K562 (cell line): ENCODE measurements around the gene RAB7A. TPM values are rescaled to one million over a fixed set of nuclear protein-coding genes. Genes with fewer than 3 reads are reported as not detected.

Source experiments
- BMI1 ChIP-seq: fragments of 150-350 bp; IDR thresholded peaks from 2 replicates; pipeline ENCODE4 v1.6.1; 2014; ENCODE audit warnings: low read length
- BRCA1 ChIP-seq, 2 experiments: fragments of 450-650 bp in 1 of 2; sonication (generic) in 1 of 2; formaldehyde crosslinking in 1 of 2; IDR thresholded peaks; 2 replicates each; pipeline versions ENCODE4 v1.5.0 to v1.6.1; 2017 to 2020; ENCODE audit warnings: mild to moderate bottlenecking in 1 of 2, missing genetic modification reagents in 1 of 2
- CHD4 ChIP-seq: fragments of 200-600 bp; sonication (generic); IDR thresholded peaks from 3 replicates; pipeline ENCODE4 v1.6.1; 2012; ENCODE audit warnings: low read depth, mild to moderate bottlenecking, mixed read lengths, low read length, inconsistent platforms; ENCODE audit not compliant: insufficient read depth, insufficient replicate concordance, poor library complexity, severe bottlenecking
- CTBP1 ChIP-seq: fragments of 450-650 bp; IDR thresholded peaks from 2 replicates; pipeline ENCODE4 v1.6.1; 2016; ENCODE audit warnings: borderline replicate concordance
- ELF2 ChIP-seq: fragments of 250-450 bp; sonication (Bioruptor Pico); IDR thresholded peaks from 2 replicates; pipeline ENCODE4 v1.5.0; 2021; ENCODE audit warnings: mild to moderate bottlenecking
- HNRNPH1 ChIP-seq: fragments of 200-400 bp; formaldehyde crosslinking; optimal IDR thresholded peaks from 2 replicates; pipeline ENCODE3; 2017; ENCODE audit warnings: low read depth, mild to moderate bottlenecking, low read length, moderate library complexity
- LEF1 ChIP-seq: fragments of 450-650 bp; IDR thresholded peaks from 2 replicates; pipeline ENCODE4 v1.6.1; 2016; ENCODE audit warnings: mild to moderate bottlenecking
- MAFG ChIP-seq: fragments of 450-650 bp; conservative IDR thresholded peaks from 2 replicates; pipeline ENCODE4 v1.6.1; 2016; ENCODE audit warnings: missing genetic modification characterization, missing compliant biosample characterization
- MAFK ChIP-seq: IDR thresholded peaks from 2 replicates; pipeline ENCODE4 v1.6.1; 2011; ENCODE audit warnings: low read length, improper control_type of control experiment
- MCM2 ChIP-seq: fragments of 450-650 bp; IDR thresholded peaks from 2 replicates; pipeline ENCODE4 v1.6.1; 2017; ENCODE audit warnings: low read depth, mild to moderate bottlenecking
- NCOA4 ChIP-seq: fragments of 450-650 bp; IDR thresholded peaks from 2 replicates; pipeline ENCODE4 v1.6.1; 2018; ENCODE audit warnings: mild to moderate bottlenecking; ENCODE audit not compliant: partially characterized antibody
- NFE2L1 ChIP-seq: fragments of 450-650 bp; IDR thresholded peaks from 2 replicates; pipeline ENCODE4 v1.6.1; 2016; ENCODE audit warnings: missing genetic modification characterization, low read depth, mild to moderate bottlenecking, missing compliant biosample characterization, moderate library complexity, borderline replicate concordance
- NUFIP1 ChIP-seq: fragments of 450-650 bp; IDR thresholded peaks from 2 replicates; pipeline ENCODE4 v1.6.1; 2018; ENCODE audit not compliant: partially characterized antibody
- POLR2A ChIP-seq: fragments of 450-650 bp; conservative IDR thresholded peaks from 2 replicates; pipeline ENCODE4 v1.6.1; 2016
- POLR3A ChIP-seq: IDR thresholded peaks from 2 replicates; pipeline ENCODE4 v1.6.1; 2011; ENCODE audit warnings: borderline replicate concordance, mild to moderate bottlenecking, moderate library complexity; ENCODE audit not compliant: insufficient read length, insufficient read depth; ENCODE audit errors: extremely low read depth
- PURB ChIP-seq: sonication (generic); formaldehyde crosslinking; IDR thresholded peaks from 2 replicates; pipeline ENCODE4 v1.9.0; 2021; ENCODE audit warnings: low read depth, mild to moderate bottlenecking, missing genetic modification reagents
- SAFB ChIP-seq: fragments of 200-400 bp; formaldehyde crosslinking; IDR thresholded peaks from 2 replicates; pipeline ENCODE4 v1.6.1; 2017; ENCODE audit warnings: low read depth, low read length, borderline replicate concordance
- SREBF2 ChIP-seq: sonication (generic); formaldehyde crosslinking; IDR thresholded peaks from 2 replicates; pipeline ENCODE4 v1.4.0; 2020; ENCODE audit warnings: mild to moderate bottlenecking, missing genetic modification reagents
- TCF7 ChIP-seq: sonication (generic); IDR thresholded peaks from 2 replicates; pipeline ENCODE4 v1.6.1; 2016; ENCODE audit warnings: antibody characterized with exemption, borderline replicate concordance
- ZFP1 ChIP-seq: fragments of 450-650 bp; formaldehyde crosslinking; IDR thresholded peaks from 2 replicates; pipeline ENCODE4 v1.4.0; 2020; ENCODE audit warnings: mild to moderate bottlenecking, mixed read lengths
- ZNF124 ChIP-seq: sonication (generic); formaldehyde crosslinking; IDR thresholded peaks from 2 replicates; pipeline ENCODE4 v1.8.1; 2022; ENCODE audit warnings: missing genetic modification reagents
- ZNF212 ChIP-seq: fragments of 450-650 bp; formaldehyde crosslinking; IDR thresholded peaks from 2 replicates; pipeline ENCODE4 v1.4.0; 2020; ENCODE audit warnings: mild to moderate bottlenecking
- ZNF561 ChIP-seq: fragments of 450-650 bp; formaldehyde crosslinking; conservative IDR thresholded peaks from 2 replicates; pipeline ENCODE4 v1.4.0; 2020; ENCODE audit warnings: mild to moderate bottlenecking, moderate library complexity
- ZSCAN29 ChIP-seq: fragments of 450-650 bp; IDR thresholded peaks from 2 replicates; pipeline ENCODE4 v1.6.1; 2017
- polyA plus RNA-seq, 8 experiments: library from polyadenylated mRNA; depleted of rRNA in 4 of 8; stranded (reverse) in 5 of 8; unstranded in 3 of 8; fragments of >200 nt; fragmentation: Nextera tagmentation in 2 of 8; fragmentation: Illumina TruSeq in 1 of 8; extraction: Ambion mirVana in 2 of 8; extraction: Trizol in 1 of 8; gene quantifications; 2 replicates each; pipeline versions ENCODE4 v1.2.1 to v1.2.3, GENCODE V29; 2011 to 2014; ENCODE audit warnings: inconsistent platforms in 1 of 8, missing spikeins in 1 of 8
- total RNA-seq, 7 experiments: library from RNA; depleted of rRNA in 6 of 7; stranded (reverse); fragments of >200 nt in 6 of 7; fragmentation: Illumina TruSeq in 2 of 7; extraction: Trizol in 2 of 7; gene quantifications; 2 replicates each; pipeline versions ENCODE4 v1.2.1 to v1.2.3, GENCODE V29; 2011 to 2021; ENCODE audit warnings: low replicate concordance in 1 of 7
- TF ChIP-seq, protein P1 (sequence below): fragments of 450-650 bp; IDR thresholded peaks from 2 replicates; pipeline ENCODE4 v1.6.1; 2016
- TF ChIP-seq, protein P2 (sequence below): fragments of 250-450 bp; sonication (Bioruptor Pico); IDR thresholded peaks from 2 replicates; pipeline ENCODE4 v1.8.0; 2021; ENCODE audit warnings: moderate library complexity, mild to moderate bottlenecking, inconsistent platforms
- TF ChIP-seq, protein P3 (sequence below): fragments of 250-450 bp; sonication (Bioruptor Pico); IDR thresholded peaks from 2 replicates; pipeline ENCODE4 v1.8.0; 2022; ENCODE audit warnings: moderate library complexity, mild to moderate bottlenecking, inconsistent platforms

RAB7A gene
- total and polyA plus RNA-seq, 9 of the 15 experiments (the other 6 are each of a cell fraction or from before 2014, with no cell fraction given), result 30.9 to 204 (median 72.8) TPM

DNA sequence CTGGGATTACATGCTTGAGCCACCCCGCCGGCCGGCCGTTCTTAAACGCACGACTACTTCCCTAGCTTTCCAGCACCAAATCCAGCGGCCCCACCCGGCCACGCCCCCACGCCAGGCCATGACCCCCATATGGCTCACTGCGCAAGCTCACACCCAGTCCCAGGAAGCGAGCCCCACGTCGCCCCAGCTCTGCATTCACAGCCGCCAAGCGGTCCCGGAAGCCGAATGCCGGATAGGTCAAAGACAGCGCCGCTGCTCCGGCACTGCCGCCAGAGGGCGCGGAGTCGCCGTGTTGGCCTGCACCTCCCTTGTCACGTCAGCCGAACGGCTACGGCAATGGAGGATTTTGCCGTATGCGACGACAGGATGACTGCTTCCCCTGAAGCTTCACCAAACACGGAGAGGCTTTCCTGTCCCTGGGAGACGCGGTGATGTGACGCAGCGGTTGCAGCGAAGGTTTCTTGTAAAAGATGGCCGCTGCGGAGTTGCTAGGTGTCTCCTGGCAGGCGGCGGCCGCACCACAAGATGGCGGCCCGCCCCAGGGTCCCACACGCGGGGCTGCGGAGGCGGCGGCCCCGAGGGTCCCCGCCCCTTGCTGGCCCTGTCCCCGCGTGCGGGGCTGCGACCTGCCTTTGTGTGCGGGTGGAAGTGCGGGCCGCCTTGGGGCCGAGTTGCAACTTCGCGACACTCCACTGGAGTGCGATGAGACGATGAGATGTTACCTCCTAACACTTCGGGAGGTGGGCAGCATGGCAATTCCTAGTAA lies 45.2 kb upstream of the RAB7A start (continued):
- no peak for TF ChIP-seq CHD4
- TF ChIP-seq SAFB, result 0 out of 2 replicates have a peak, but pooled peaks have one; percentile 37
- TF ChIP-seq TCF7, result no peak
- TF ChIP-seq MCM2, result no peak
- TF ChIP-seq ZNF561, result no peak
- TF ChIP-seq ZNF124 (CRISPR knock-in tag), result no peak
- no peak for TF ChIP-seq HNRNPH1
- TF ChIP-seq CTBP1, result peak; percentile 53; the same call in 1 of the 2 replicates
- no peak for TF ChIP-seq NFE2L1 (tag)
- TF ChIP-seq POLR3A, result peak; percentile 71
- no peak for TF ChIP-seq ZNF212
- no peak for TF ChIP-seq ZSCAN29
- TF ChIP-seq MAFK, result no peak
- no peak for TF ChIP-seq MAFG
- TF ChIP-seq NCOA4, result no peak
- 0 out of 2 replicates have a peak, but pooled peaks have one; percentile 14 for TF ChIP-seq LEF1
- TF ChIP-seq NUFIP1, result peak; percentile 28
- TF ChIP-seq ZFP1 (CRISPR knock-in tag), result no peak
- TF ChIP-seq PURB, result no peak
- TF ChIP-seq BRCA1 (IDR thresholded peaks at IDR 0.05), result no peak
- no peak for TF ChIP-seq BRCA1 (CRISPR knock-in tag; IDR thresholded peaks at IDR 0.05)
- TF ChIP-seq SREBF2, result no peak
- TF ChIP-seq ELF2 (CRISPR knock-in tag), result 0 out of 2 replicates have a peak, but pooled peaks have one; percentile 49
- peak; percentile 89 for TF ChIP-seq POLR2A
- TF ChIP-seq BMI1, result no peak
- TF ChIP-seq, protein P1, sequence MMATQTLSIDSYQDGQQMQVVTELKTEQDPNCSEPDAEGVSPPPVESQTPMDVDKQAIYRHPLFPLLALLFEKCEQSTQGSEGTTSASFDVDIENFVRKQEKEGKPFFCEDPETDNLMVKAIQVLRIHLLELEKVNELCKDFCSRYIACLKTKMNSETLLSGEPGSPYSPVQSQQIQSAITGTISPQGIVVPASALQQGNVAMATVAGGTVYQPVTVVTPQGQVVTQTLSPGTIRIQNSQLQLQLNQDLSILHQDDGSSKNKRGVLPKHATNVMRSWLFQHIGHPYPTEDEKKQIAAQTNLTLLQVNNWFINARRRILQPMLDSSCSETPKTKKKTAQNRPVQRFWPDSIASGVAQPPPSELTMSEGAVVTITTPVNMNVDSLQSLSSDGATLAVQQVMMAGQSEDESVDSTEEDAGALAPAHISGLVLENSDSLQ, result peak; percentile 63
- TF ChIP-seq, protein P2, sequence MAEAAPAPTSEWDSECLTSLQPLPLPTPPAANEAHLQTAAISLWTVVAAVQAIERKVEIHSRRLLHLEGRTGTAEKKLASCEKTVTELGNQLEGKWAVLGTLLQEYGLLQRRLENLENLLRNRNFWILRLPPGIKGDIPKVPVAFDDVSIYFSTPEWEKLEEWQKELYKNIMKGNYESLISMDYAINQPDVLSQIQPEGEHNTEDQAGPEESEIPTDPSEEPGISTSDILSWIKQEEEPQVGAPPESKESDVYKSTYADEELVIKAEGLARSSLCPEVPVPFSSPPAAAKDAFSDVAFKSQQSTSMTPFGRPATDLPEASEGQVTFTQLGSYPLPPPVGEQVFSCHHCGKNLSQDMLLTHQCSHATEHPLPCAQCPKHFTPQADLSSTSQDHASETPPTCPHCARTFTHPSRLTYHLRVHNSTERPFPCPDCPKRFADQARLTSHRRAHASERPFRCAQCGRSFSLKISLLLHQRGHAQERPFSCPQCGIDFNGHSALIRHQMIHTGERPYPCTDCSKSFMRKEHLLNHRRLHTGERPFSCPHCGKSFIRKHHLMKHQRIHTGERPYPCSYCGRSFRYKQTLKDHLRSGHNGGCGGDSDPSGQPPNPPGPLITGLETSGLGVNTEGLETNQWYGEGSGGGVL (CRISPR knock-in tag), result no peak
- TF ChIP-seq, protein P3, sequence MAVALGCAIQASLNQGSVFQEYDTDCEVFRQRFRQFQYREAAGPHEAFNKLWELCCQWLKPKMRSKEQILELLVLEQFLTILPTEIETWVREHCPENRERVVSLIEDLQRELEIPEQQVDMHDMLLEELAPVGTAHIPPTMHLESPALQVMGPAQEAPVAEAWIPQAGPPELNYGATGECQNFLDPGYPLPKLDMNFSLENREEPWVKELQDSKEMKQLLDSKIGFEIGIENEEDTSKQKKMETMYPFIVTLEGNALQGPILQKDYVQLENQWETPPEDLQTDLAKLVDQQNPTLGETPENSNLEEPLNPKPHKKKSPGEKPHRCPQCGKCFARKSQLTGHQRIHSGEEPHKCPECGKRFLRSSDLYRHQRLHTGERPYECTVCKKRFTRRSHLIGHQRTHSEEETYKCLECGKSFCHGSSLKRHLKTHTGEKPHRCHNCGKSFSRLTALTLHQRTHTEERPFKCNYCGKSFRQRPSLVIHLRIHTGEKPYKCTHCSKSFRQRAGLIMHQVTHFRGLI (CRISPR knock-in tag), result no peak
